ENCODE measurements around the gene KCND2. TPM values are rescaled to one million over a fixed set of nuclear protein-coding genes. Genes with fewer than 3 reads are reported as not detected.

The KCND2 gene
- total RNA-seq, 1 experiment from 2014 or later, result 0.72 TPM

DNA sequence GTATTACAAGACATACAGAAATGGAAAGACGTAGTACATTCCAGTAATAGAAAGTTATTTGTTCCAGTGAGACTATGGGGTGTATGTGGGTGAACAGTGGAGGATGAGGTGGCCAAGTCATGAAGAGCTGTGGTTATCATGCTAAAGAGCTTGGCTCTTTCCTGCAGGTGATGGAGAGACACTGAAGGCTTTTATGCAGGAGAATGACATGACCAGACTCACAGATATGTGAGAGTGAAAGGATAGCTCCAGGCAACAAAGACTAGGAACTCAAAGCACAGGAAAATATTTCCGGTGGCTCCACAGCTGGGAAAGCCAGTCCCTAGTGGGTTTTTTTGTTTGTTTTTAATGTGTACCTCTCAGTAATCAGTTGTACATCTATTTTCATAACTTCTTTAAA is 451.5 kb downstream of the KCND2 start:
- Histone ChIP-seq H3K4me2 (no peak overlapping the region), H3K9me2 (ENCODE audit: insufficient read depth) (no peaks in the 10 kb centered on the region), H3K4me3 (no peak overlapping the region), H3F3A (ENCODE audit: insufficient read depth, low read depth) (no peaks in the 10 kb centered on the region), H3K79me2 (ENCODE audit: low read depth) (no peaks in the 10 kb centered on the region), H3K27ac (no peak overlapping the region), H3K36me3 (ENCODE audit: low read depth) (no peaks in the 10 kb centered on the region), H3K27me3 (ENCODE audit: insufficient read depth, low read depth) (no peaks in the 10 kb centered on the region), H3K9me3 (ENCODE audit: insufficient read depth, low read depth) (no peaks in the 10 kb centered on the region), H2AFZ (no peak overlapping the region), H4K20me1 (ENCODE audit: insufficient read depth) (no peaks in the 10 kb centered on the region), H3K4me1 (replicated peaks; ENCODE audit: insufficient read depth) (no peaks in the 10 kb centered on the region)
- intact Hi-C loops (cut with micrococcal nuclease; ENCODE audit: unreplicated experiment), result loop anchor here (2.0 to 10.0 kb wide), 4 partner anchors 170 to 1456 kb away; partner anchors contain the start of gene KCND2
- DNase-seq, result no peak
- no peak for TF ChIP-seq EZH2 (IDR thresholded peaks at IDR 0.05; ENCODE audit: low read depth)
- TF ChIP-seq, protein P1, sequence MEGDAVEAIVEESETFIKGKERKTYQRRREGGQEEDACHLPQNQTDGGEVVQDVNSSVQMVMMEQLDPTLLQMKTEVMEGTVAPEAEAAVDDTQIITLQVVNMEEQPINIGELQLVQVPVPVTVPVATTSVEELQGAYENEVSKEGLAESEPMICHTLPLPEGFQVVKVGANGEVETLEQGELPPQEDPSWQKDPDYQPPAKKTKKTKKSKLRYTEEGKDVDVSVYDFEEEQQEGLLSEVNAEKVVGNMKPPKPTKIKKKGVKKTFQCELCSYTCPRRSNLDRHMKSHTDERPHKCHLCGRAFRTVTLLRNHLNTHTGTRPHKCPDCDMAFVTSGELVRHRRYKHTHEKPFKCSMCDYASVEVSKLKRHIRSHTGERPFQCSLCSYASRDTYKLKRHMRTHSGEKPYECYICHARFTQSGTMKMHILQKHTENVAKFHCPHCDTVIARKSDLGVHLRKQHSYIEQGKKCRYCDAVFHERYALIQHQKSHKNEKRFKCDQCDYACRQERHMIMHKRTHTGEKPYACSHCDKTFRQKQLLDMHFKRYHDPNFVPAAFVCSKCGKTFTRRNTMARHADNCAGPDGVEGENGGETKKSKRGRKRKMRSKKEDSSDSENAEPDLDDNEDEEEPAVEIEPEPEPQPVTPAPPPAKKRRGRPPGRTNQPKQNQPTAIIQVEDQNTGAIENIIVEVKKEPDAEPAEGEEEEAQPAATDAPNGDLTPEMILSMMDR (conservative IDR thresholded peaks at IDR 0.05), result no peak
- BruUV-seq (replicated peaks), result no TSS peak
- CTCF ChIA-PET, result no interaction called here
- POLR2A ChIA-PET (ENCODE audit: unreplicated experiment), result interaction anchor here (0.5 kb wide), 1 partner anchor 140 kb away, joined by 4 read pairs; no protein-coding TSS in a partner anchor

DNA sequence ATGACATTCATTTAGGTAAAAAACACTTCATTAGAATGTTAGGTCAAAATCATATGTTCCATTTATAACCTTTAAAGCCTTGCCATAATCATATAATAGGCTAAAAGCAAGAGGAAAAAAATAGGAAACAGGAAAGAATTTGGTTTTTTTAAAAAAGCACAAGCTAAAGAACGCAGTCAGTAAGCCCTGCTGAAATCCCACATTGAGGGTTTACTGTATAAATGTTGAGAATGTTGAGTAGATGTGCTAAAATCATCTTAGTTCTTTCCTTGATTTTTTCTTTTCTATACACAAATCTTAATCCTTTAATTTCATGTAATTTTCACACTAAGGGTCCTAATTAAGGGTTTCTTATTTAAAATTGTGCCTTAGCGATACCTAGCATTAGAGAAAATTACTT is 452.0 kb downstream of the KCND2 start:
- 0 out of 2 replicates have a peak overlapping the region, but pooled peaks have one; percentile 36 for H2AFZ ChIP-seq
- TF ChIP-seq EZH2 (IDR thresholded peaks at IDR 0.05; ENCODE audit: low read depth), result no peak
- TF ChIP-seq, protein P1 (conservative IDR thresholded peaks at IDR 0.05), result no peak

DNA sequence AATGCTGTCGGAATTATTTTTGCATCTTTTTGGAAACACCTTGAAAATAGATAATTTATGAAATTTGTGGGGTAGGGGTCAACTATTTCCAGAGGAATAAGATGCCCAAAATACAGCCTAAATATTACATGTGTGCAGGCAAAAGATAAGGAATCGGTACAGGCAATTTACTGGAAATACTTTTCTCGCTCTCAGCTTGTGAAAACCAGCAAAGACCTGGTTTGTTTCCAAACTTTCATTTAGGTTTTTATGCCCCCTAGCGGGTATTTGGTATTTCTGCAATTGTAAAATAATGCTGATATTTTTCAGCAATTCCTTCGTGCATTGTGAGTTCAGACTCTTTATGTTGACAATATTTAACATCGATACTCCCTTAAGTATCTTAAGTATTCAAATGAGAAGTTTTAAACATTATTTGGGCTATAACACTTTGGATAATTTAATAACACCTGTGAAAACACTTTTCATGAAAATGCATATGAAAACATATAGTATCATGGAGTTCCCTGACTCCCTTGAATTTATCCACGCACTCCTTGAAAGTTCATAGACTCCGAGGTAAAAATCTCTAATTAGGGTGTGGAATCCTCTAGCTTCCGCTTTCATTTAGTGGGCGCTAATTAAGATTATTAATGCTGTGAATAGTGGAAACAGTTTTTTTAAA is 452.5 kb downstream of the KCND2 start:
- Histone ChIP-seq H3K27me3 (ENCODE audit: insufficient read depth, low read depth) (no peaks in the 10 kb centered on the region), H3K36me3 (ENCODE audit: low read depth) (no peaks in the 10 kb centered on the region), H3K79me2 (ENCODE audit: low read depth) (no peaks in the 10 kb centered on the region), H3K9me2 (ENCODE audit: insufficient read depth) (no peaks in the 10 kb centered on the region), H4K20me1 (ENCODE audit: insufficient read depth) (no peaks in the 10 kb centered on the region), H3K9me3 (ENCODE audit: insufficient read depth, low read depth) (no peaks in the 10 kb centered on the region), H3F3A (ENCODE audit: insufficient read depth, low read depth) (no peaks in the 10 kb centered on the region), H3K4me1 (replicated peaks; ENCODE audit: insufficient read depth) (no peaks in the 10 kb centered on the region), H3K27ac (no peak overlapping the region), H2AFZ (0 out of 2 replicates have a peak overlapping the region, but pooled peaks have one; percentile 36), H3K4me2 (peak overlapping the region; percentile 27), H3K4me3 (no peak overlapping the region)
- BruUV-seq (replicated peaks), result no TSS peak
- DNase-seq, result no peak
- TF ChIP-seq EZH2 (IDR thresholded peaks at IDR 0.05; ENCODE audit: low read depth), result no peak
- TF ChIP-seq, protein P1 (conservative IDR thresholded peaks at IDR 0.05), result peak; percentile 80
- intact Hi-C loops (cut with micrococcal nuclease; ENCODE audit: unreplicated experiment), result loop anchor here (2.0 to 10.0 kb wide), 5 partner anchors 171 to 1808 kb away; partner anchors contain the start of gene KCND2
- ChIA-PET POLR2A (ENCODE audit: unreplicated experiment) (interaction anchor here (0.5 kb wide), 1 partner anchor 225 kb away, joined by 13 read pairs; the partner anchor contains the start of gene ING3), CTCF (interaction anchor here (0.5 to 0.9 kb wide), 3 partner anchors 92 to 1268 kb away, joined by 3 to 5 read pairs (median 3); partner anchors contain the start of gene KCND2)

More for the DNA sequence above, 452.0 kb downstream of the KCND2 start:
- Histone ChIP-seq H3F3A (ENCODE audit: insufficient read depth, low read depth) (no peaks in the 10 kb centered on the region), H4K20me1 (ENCODE audit: insufficient read depth) (no peaks in the 10 kb centered on the region), H3K27me3 (ENCODE audit: insufficient read depth, low read depth) (no peaks in the 10 kb centered on the region), H3K4me1 (replicated peaks; ENCODE audit: insufficient read depth) (no peaks in the 10 kb centered on the region), H3K4me3 (no peak overlapping the region), H3K9me3 (ENCODE audit: insufficient read depth, low read depth) (no peaks in the 10 kb centered on the region), H3K4me2 (no peak overlapping the region), H3K27ac (no peak overlapping the region), H3K9me2 (ENCODE audit: insufficient read depth) (no peaks in the 10 kb centered on the region), H3K36me3 (ENCODE audit: low read depth) (no peaks in the 10 kb centered on the region), H3K79me2 (ENCODE audit: low read depth) (no peaks in the 10 kb centered on the region)
- intact Hi-C loops (cut with micrococcal nuclease; ENCODE audit: unreplicated experiment), result loop anchor here (2.0 to 10.0 kb wide), 5 partner anchors 170 to 1808 kb away; partner anchors contain the start of gene KCND2
- no TSS peak for BruUV-seq (replicated peaks)
- POLR2A ChIA-PET (ENCODE audit: unreplicated experiment), result interaction anchor here (0.5 kb wide), 1 partner anchor 141 kb away, joined by 4 read pairs; no protein-coding TSS in a partner anchor
- no peak for DNase-seq
- CTCF ChIA-PET, result interaction anchor here (0.5 to 0.6 kb wide), 2 partner anchors 91 to 452 kb away, joined by 3 to 5 read pairs; partner anchors contain the start of gene KCND2
